CD4-positive, alpha-beta memory T cell (primary cell): ENCODE results near the gene DUOX1. TPM values are rescaled to one million over a fixed set of nuclear protein-coding genes. Genes with fewer than 3 reads are reported as not detected.

Source experiments
- CTCF ChIA-PET: fragments of 350-600 bp; sonication (Branson Sonifier 250); formaldehyde crosslinking; loops from one replicate; lab custom pipeline; 2021; ENCODE audit warnings: inconsistent platforms; ENCODE audit not compliant: partially characterized antibody; lab: Charles Lee
- POLR2A ChIA-PET: fragments of 350-600 bp; sonication (Branson Sonifier 250); formaldehyde crosslinking; loops from one replicate; lab custom pipeline; 2021; ENCODE audit not compliant: partially characterized antibody; lab: Charles Lee
- DNase-seq, 5 donors: peaks; one replicate each; pipeline versions ENCODE4 v3.0.0 to v3.0.0-alpha.2; 2020 to 2022; ENCODE audit warnings: mixed read lengths in 1 of 5
- H3K27ac ChIP-seq: one replicate; pipeline ENCODE4 v1.7.0; 2013; ENCODE audit warnings: low read depth, low read length
- H3K27me3 ChIP-seq: 2 replicates; pipeline ENCODE4 v1.7.0; 2013; ENCODE audit warnings: mild to moderate bottlenecking, low read length, moderate library complexity; ENCODE audit not compliant: insufficient read depth
- H3K36me3 ChIP-seq: 2 replicates; pipeline ENCODE4 v1.7.0; 2013; ENCODE audit warnings: mild to moderate bottlenecking, low read length, moderate library complexity; ENCODE audit not compliant: insufficient read depth
- H3K4me1 ChIP-seq: 2 replicates; pipeline ENCODE4 v1.7.0; 2013; ENCODE audit warnings: mild to moderate bottlenecking, low read length, moderate library complexity; ENCODE audit not compliant: insufficient read depth
- H3K4me3 ChIP-seq, 2 donors: one replicate each; pipeline ENCODE4 v1.7.0; 2013; ENCODE audit warnings: low read length in 2 of 2, mild to moderate bottlenecking in 1 of 2
- H3K9me3 ChIP-seq, 2 donors: one replicate each; pipeline ENCODE4 v1.7.0; 2013; ENCODE audit warnings: low read length in 2 of 2, control low read depth in 1 of 2; ENCODE audit not compliant: control insufficient read depth in 1 of 2
- H3K27ac Mint-ChIP-seq, 7 donors: one replicate each; pipeline ENCODE4 v1.8.0; 2020 to 2021; ENCODE audit warnings: mixed read lengths in 7 of 7, mild to moderate bottlenecking in 6 of 7, inconsistent platforms in 3 of 7, moderate library complexity in 3 of 7
- H3K27me3 Mint-ChIP-seq, 2 donors: one replicate each; pipeline ENCODE4 v1.8.0; 2020 to 2021; ENCODE audit warnings: mixed read lengths in 2 of 2
- H3K36me3 Mint-ChIP-seq, 2 donors: one replicate each; pipeline ENCODE4 v1.8.0; 2020 to 2021; ENCODE audit warnings: mixed read lengths in 2 of 2, inconsistent platforms in 1 of 2, mild to moderate bottlenecking in 1 of 2
- H3K4me1 Mint-ChIP-seq, 4 donors: one replicate each; pipeline ENCODE4 v1.8.0; 2020 to 2021; ENCODE audit warnings: mixed read lengths in 4 of 4, mild to moderate bottlenecking in 1 of 4
- H3K4me3 Mint-ChIP-seq, 8 donors: one replicate each; pipeline ENCODE4 v1.8.0; 2020 to 2021; ENCODE audit warnings: mixed read lengths in 8 of 8, mild to moderate bottlenecking in 7 of 8, moderate library complexity in 6 of 8, inconsistent platforms in 3 of 8
- H3K9me3 Mint-ChIP-seq, 8 donors: one replicate each; pipeline ENCODE4 v1.8.0; 2020 to 2021; ENCODE audit warnings: mixed read lengths in 8 of 8, mild to moderate bottlenecking in 5 of 8, inconsistent platforms in 3 of 8, moderate library complexity in 1 of 8
- intact Hi-C: fragments of 100-400 bp; cut with micrococcal nuclease; formaldehyde crosslinking; loops from one replicate; pipeline ENCODE4 v1.15.1; 2023
- polyA plus RNA-seq, 2 donors: library from polyadenylated mRNA; unstranded; fragments of 300-500 nt; fragmentation: Illumina TruSeq; gene quantifications; one replicate each; pipeline ENCODE4 v1.2.3, GENCODE V29; 2021
- total RNA-seq, 2 experiments: library from RNA; stranded (reverse); gene quantifications; one replicate each; pipeline ENCODE4 v1.2.3, GENCODE V29; 2021

DUOX1 gene
- total and polyA plus RNA-seq, 4 experiments from 2014 or later, result 0.06 to 2.9 (median 0.19) TPM

DNA sequence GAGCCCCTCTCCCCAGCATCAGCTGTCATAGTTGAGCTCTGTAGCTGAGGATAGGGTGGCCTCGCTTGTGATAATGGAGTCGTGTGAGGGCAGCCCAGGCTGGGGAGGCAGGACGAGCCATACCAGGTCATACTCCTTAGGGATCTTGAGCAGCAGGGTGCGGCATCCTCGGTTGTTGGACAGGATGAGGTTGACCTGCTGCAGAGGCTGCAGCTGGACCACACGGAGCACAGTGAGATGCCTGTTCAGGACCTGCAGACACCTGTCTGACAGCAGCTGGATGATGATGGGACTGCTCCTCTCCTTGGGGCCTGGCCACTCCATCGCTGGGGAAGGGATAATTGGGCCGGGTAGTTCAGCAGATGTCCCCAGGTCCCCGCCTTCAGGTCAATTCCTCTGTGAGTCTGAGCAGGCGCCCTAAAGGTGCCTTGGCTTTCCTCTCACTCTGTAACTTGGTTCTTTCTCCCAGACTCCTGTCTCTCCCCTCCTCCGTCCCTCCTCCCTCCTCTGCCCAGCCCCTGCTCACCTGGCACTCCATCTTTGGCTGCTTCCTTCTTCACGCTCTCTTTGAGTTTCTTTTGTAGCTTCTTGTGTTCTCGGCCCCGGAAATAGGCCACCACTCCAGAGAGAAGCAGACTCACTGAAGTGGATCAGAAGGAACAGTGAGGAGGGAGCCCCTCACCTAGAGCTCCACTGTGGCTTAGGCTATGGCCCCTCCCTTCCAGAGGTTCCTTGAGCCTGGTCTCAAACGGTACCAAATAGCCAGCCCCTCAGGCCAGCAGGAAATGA, 23.6 kb upstream of the DUOX1 start:
- DNase-seq, result no peak
- ChIA-PET POLR2A (no interaction called here), CTCF (interaction anchor here (2.5 kb wide), 1 partner anchor 12 kb away, joined by 12 read pairs; no protein-coding TSS in a partner anchor)
- Mint-ChIP-seq H3K27ac (no peak overlapping the region), H3K4me3 (no peak overlapping the region), H3K36me3 (no peaks in the 10 kb centered on the region), H3K9me3 (no peaks in the 10 kb centered on the region), H3K27me3 (peaks cover 23 to 37% of the 10 kb centered on the region in 2 donors), H3K4me1 (no peaks in the 10 kb centered on the region)
- Histone ChIP-seq H3K9me3 (no peaks in the 10 kb centered on the region), H3K27me3 (peaks cover 10% of the 10 kb centered on the region), H3K4me3 (no peak overlapping the region), H3K27ac (no peak overlapping the region), H3K36me3 (no peaks in the 10 kb centered on the region), H3K4me1 (no peaks in the 10 kb centered on the region)
- intact Hi-C loops, result no loop called here

DNA sequence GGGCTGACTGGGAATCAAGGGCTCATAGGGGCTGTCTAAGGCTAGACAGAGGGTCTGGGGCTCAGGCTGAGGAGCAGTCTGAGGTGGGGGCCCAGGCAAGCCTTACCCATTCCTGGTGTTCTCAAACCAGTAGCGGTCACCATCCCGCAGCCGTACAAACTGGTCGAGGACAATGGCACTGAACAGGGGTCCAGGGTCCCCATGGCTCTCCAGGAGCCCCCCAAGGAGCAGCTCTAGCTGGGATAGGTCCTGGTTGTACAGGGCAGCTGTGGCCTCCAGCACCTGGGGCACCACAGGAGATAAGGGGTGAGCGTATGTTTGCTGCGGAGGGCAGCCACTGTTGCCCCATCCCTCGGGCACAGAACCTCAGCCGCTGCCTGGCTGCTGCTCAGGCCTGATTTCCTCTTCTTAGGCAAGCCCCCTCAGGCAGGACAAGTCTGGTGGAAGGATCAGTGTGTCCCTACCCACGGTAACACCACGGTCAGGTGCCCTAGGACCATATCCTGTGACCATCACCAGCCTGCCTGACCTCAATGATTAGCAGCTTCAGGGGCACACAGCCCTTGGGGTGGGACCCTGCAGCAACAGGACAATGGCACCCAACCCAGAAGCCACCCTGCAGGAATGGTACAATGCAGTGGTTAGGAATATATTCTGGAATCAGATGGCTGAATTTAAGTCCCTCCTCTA, 21.7 kb upstream of the DUOX1 start:
- H3K9me3 Mint-ChIP-seq, result peaks cover 0 to 4% (median 0%) of the 10 kb centered on the region in 8 donors
- H3K36me3 Mint-ChIP-seq, result no peaks in the 10 kb centered on the region
- no peaks in the 10 kb centered on the region for H3K36me3 ChIP-seq
- peaks cover 24% of the 10 kb centered on the region for H3K27me3 ChIP-seq
- peaks cover 6 to 14% (median 11%) of the 10 kb centered on the region in 4 donors for H3K4me1 Mint-ChIP-seq
- intact Hi-C loops, result no loop called here
- H3K27ac ChIP-seq, result no peak overlapping the region
- DNase-seq, result no peak
- no peak overlapping the region for H3K4me3 Mint-ChIP-seq
- no peak overlapping the region for H3K27ac Mint-ChIP-seq
- no peaks in the 10 kb centered on the region for H3K9me3 ChIP-seq
- POLR2A ChIA-PET, result no interaction called here
- H3K4me3 ChIP-seq, result no peak overlapping the region
- peaks cover 14% of the 10 kb centered on the region for H3K4me1 ChIP-seq
- peaks cover 33 to 45% of the 10 kb centered on the region in 2 donors for H3K27me3 Mint-ChIP-seq
- CTCF ChIA-PET, result no interaction called here

DNA sequence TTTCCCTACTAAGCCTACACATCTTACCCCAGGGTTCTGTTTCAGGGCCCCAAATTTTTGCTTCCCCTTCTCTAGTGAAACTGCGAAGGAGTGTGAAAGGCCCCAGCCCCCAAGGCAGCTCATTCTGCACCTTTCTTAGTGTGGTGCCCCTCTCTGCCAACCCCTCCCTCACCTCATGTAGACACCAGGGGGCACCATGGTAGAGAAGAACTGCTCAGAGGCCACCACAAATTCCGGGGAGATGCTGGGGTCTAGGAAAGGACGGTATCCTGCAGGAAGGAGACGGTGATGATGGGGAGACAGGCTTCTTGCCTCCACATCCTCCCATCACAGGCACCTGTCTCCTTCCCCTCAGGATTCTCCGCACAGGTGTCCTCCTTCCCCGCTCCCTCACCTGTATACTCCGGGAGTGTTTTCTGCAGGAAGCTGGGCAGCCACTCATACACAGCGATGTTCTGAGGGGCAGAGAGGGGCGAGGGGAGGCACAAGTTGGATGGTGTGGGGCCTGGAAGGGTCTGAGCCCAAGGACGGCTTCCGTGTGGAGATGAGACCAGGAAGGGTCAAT, 19.5 kb upstream of the DUOX1 start:
- no peaks in the 10 kb centered on the region for H3K36me3 ChIP-seq
- Mint-ChIP-seq H3K27me3 (peaks cover 44 to 62% of the 10 kb centered on the region in 2 donors), H3K27ac (no peak overlapping the region), H3K4me1 (peaks cover 14 to 33% (median 27%) of the 10 kb centered on the region in 4 donors), H3K36me3 (no peaks in the 10 kb centered on the region), H3K9me3 (peaks cover 0 to 4% (median 0%) of the 10 kb centered on the region in 8 donors), H3K4me3 (peak overlapping the region in 1 of 8 donors; percentile 36)
- H3K9me3 ChIP-seq, result no peaks in the 10 kb centered on the region
- no peak for DNase-seq
- peaks cover 46% of the 10 kb centered on the region for H3K27me3 ChIP-seq
- intact Hi-C loops, result no loop called here
- no peak overlapping the region for H3K27ac ChIP-seq
- ChIA-PET POLR2A (no interaction called here), CTCF (interaction anchor here (0.9 kb wide), 1 partner anchor 8 kb away, joined by 4 read pairs; no protein-coding TSS in a partner anchor)
- no peak overlapping the region for H3K4me3 ChIP-seq
- peaks cover 29% of the 10 kb centered on the region for H3K4me1 ChIP-seq

- Mint-ChIP-seq H3K27ac (no peak overlapping the region), H3K36me3 (no peaks in the 10 kb centered on the region), H3K27me3 (peaks cover 55 to 69% of the 10 kb centered on the region in 2 donors), H3K9me3 (peaks cover 0 to 4% (median 0%) of the 10 kb centered on the region in 8 donors), H3K4me1 (peaks cover 17 to 45% (median 34%) of the 10 kb centered on the region in 4 donors), H3K4me3 (peak overlapping the region in 6 of 8 donors; percentile 55 to 77 (median 74))
- peaks cover 33% of the 10 kb centered on the region for H3K4me1 ChIP-seq
- no peaks in the 10 kb centered on the region for H3K9me3 ChIP-seq
- intact Hi-C loops, result no loop called here
- no peak overlapping the region for H3K27ac ChIP-seq
- ChIA-PET POLR2A (no interaction called here), CTCF (no interaction called here)
- H3K36me3 ChIP-seq, result no peaks in the 10 kb centered on the region
- no peak for DNase-seq
- peaks cover 52% of the 10 kb centered on the region for H3K27me3 ChIP-seq
- no peak overlapping the region for H3K4me3 ChIP-seq
Observed at GRCh38 chr15:45111390-45112142, 18.2 kb upstream of the DUOX1 start.

DNA sequence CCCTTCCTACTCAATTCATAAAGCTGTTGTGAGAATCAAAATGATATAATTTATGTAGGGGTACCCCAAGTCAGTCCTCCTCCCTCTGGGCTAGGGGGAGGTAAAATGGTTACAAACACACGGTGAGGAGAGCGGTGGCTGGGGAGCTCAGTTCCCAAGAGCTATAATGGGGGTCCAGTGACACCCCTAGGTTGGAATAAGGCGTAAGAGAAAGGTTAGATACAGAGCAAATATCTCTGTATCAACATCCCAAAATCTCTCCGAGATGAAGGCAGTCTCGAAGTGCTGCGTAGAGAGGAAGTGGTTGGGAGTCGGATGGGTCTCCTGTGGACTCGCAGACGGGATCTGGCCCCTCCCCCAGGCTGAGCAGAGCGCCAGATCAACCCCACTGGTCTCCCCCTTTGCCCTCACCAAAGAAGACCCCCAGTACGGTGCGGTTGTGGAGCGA, 17.6 kb upstream of the DUOX1 start:
- no peaks in the 10 kb centered on the region for H3K9me3 ChIP-seq
- no peak overlapping the region for H3K27ac Mint-ChIP-seq
- peaks cover 56% of the 10 kb centered on the region for H3K27me3 ChIP-seq
- ChIA-PET POLR2A (no interaction called here), CTCF (no interaction called here)
- H3K4me1 Mint-ChIP-seq, result peaks cover 18 to 50% (median 37%) of the 10 kb centered on the region in 4 donors
- DNase-seq, result no peak
- H3K27ac ChIP-seq, result no peak overlapping the region
- H3K4me1 ChIP-seq, result peaks cover 39% of the 10 kb centered on the region
- H3K36me3 Mint-ChIP-seq, result no peaks in the 10 kb centered on the region
- no peaks in the 10 kb centered on the region for H3K36me3 ChIP-seq
- H3K4me3 Mint-ChIP-seq, result peak overlapping the region; percentile 51 to 77 (median 70)
- H3K27me3 Mint-ChIP-seq, result peaks cover 58 to 69% of the 10 kb centered on the region in 2 donors
- intact Hi-C loops, result no loop called here
- H3K4me3 ChIP-seq, result peak overlapping the region in 1 of 2 donors; percentile 9
- peaks cover 0 to 4% (median 0%) of the 10 kb centered on the region in 8 donors for H3K9me3 Mint-ChIP-seq

DNA sequence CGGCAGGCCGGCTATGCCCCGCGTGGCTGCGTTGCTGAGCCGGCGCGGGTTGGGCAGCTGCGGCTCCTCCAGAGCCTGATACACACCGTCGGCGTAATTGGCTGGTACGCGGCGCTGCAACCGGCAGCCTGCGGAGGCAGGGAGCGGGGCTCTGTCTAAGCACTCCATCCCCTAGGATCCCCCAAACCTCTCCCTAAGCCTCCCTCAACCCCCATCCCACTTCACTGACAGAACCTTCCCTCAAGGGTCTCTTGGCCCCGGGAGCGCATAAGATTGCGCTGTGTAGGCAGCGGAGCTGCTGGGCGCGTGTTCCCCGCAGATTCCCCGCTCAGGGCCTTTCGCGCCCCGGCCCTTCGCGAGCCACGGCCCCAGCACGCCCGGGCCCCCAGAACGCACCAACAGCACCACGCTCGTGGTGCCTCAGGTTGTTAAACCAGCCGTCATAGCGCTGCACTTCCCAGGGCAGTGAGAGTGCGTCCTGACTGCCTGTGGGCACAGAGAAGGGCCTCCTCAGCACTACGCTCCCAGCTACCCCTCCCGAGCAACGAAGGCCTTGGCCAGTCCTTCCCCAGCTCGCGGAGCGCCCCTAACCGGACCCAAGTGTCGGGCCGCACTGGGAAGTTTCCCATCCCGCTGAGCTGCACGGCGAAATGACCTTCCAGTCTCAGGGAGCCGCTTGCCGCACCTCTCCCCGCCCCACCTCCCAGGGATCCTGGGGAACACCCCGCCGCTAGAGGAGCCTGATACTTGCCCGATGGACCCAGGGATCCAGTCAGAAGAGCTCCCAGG, 17.0 kb upstream of the DUOX1 start:
- no peaks in the 10 kb centered on the region for H3K36me3 Mint-ChIP-seq
- peaks cover 22 to 56% (median 42%) of the 10 kb centered on the region in 4 donors for H3K4me1 Mint-ChIP-seq
- Histone ChIP-seq H3K4me1 (peaks cover 46% of the 10 kb centered on the region), H3K4me3 (peak overlapping the region in 1 of 2 donors; percentile 9), H3K27ac (no peak overlapping the region), H3K27me3 (peaks cover 62% of the 10 kb centered on the region), H3K9me3 (no peaks in the 10 kb centered on the region), H3K36me3 (no peaks in the 10 kb centered on the region)
- peaks cover 0 to 4% (median 0%) of the 10 kb centered on the region in 8 donors for H3K9me3 Mint-ChIP-seq
- ChIA-PET CTCF (interaction anchor here (1.2 to 2.5 kb wide), 2 partner anchors 12 to 14 kb away, joined by 4 to 9 read pairs; no protein-coding TSS in a partner anchor), POLR2A (no interaction called here)
- H3K27ac Mint-ChIP-seq, result no peak overlapping the region
- H3K4me3 Mint-ChIP-seq, result peak overlapping the region; percentile 51 to 81 (median 70)
- intact Hi-C loops, result no loop called here
- DNase-seq, result no peak
- peaks cover 64 to 73% of the 10 kb centered on the region in 2 donors for H3K27me3 Mint-ChIP-seq
